Measurements from ENCODE around the gene BLOC1S1. TPM values are rescaled to one million over a fixed set of nuclear protein-coding genes. Genes with fewer than 3 reads are reported as not detected.

BLOC1S1 gene
- total RNA-seq, 1 experiment from 2014 or later: 87.3 TPM

DNA sequence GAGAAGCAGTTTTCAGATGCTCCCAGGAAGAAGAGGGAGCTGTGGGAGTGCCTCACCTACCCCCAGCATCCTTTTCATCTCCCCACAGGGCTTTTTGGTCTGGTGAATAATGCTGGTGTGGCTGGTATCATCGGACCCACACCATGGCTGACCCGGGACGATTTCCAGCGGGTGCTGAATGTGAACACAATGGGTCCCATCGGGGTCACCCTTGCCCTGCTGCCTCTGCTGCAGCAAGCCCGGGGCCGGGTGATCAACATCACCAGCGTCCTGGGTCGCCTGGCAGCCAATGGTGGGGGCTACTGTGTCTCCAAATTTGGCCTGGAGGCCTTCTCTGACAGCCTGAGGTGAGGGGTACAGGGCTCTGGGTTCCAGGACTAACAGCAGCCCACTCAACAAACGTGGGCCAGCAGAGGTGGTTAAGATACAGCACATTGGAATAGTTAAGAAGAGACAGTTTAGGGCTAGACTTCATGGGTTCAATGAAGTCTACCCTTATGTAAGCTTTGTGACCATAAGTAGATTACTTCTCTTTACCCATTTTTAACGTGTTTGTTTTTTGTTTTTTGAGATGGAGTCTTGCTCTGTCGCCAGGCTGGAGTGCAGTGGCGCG is 5.9 kb downstream of the BLOC1S1 start:
- H3K4me1 ChIP-seq (ENCODE audit: control insufficient read depth, insufficient read depth, low read length): peaks cover 35% of the 10 kb centered on the region
- peaks cover 8% of the 10 kb centered on the region for H3K36me3 ChIP-seq (ENCODE audit: control insufficient read depth, insufficient read depth, low read length)
- H3K9me3 ChIP-seq (ENCODE audit: control insufficient read depth, insufficient read depth, low read depth, low read length): no peaks in the 10 kb centered on the region
- intact Hi-C loops (cut with micrococcal nuclease; ENCODE audit: unreplicated experiment) (loop anchor here (2.0 to 10.0 kb wide), 3 partner anchors 41 to 527 kb away; a partner anchor contains a TSS), in situ Hi-C loops (cut with HindIII; ENCODE audit: low pct_unique_long_range_greater_than_20kb, low sequenced_read_pairs) (no loop called here)
- H3K27ac ChIP-seq (ENCODE audit: low read length): no peak overlapping the region
- CTCF ChIA-PET: interaction anchor here (0.6 to 1.2 kb wide), 2 partner anchors 40 to 63 kb away, joined by 3 to 9 read pairs; a partner anchor contains a TSS
- no peaks in the 10 kb centered on the region for H3K27me3 ChIP-seq (ENCODE audit: control insufficient read depth, insufficient read depth, low read length)
- POLR2A ChIA-PET: interaction anchor here (0.6 kb wide), 1 partner anchor 8 kb away, joined by 3 read pairs; no protein-coding TSS in a partner anchor
- BruUV-seq (replicated peaks): no TSS peak
- H3K4me3 ChIP-seq (ENCODE audit: low read depth in 2 of 2, low read length in 2 of 2): no peak overlapping the region
- no peak for DNase-seq (ENCODE audit: low read depth, low spot score)
- TF ChIP-seq TCF7L2 (IDR thresholded peaks at IDR 0.05; ENCODE audit: low read depth, low read length): no peak
- TF ChIP-seq, protein P1, sequence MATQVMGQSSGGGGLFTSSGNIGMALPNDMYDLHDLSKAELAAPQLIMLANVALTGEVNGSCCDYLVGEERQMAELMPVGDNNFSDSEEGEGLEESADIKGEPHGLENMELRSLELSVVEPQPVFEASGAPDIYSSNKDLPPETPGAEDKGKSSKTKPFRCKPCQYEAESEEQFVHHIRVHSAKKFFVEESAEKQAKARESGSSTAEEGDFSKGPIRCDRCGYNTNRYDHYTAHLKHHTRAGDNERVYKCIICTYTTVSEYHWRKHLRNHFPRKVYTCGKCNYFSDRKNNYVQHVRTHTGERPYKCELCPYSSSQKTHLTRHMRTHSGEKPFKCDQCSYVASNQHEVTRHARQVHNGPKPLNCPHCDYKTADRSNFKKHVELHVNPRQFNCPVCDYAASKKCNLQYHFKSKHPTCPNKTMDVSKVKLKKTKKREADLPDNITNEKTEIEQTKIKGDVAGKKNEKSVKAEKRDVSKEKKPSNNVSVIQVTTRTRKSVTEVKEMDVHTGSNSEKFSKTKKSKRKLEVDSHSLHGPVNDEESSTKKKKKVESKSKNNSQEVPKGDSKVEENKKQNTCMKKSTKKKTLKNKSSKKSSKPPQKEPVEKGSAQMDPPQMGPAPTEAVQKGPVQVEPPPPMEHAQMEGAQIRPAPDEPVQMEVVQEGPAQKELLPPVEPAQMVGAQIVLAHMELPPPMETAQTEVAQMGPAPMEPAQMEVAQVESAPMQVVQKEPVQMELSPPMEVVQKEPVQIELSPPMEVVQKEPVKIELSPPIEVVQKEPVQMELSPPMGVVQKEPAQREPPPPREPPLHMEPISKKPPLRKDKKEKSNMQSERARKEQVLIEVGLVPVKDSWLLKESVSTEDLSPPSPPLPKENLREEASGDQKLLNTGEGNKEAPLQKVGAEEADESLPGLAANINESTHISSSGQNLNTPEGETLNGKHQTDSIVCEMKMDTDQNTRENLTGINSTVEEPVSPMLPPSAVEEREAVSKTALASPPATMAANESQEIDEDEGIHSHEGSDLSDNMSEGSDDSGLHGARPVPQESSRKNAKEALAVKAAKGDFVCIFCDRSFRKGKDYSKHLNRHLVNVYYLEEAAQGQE (IDR thresholded peaks at IDR 0.05; ENCODE audit: insufficient read depth in 1 of 2, low read depth in 2 of 2, low read length in 1 of 2): no peak
- peak; percentile 18 for ATAC-seq

DNA sequence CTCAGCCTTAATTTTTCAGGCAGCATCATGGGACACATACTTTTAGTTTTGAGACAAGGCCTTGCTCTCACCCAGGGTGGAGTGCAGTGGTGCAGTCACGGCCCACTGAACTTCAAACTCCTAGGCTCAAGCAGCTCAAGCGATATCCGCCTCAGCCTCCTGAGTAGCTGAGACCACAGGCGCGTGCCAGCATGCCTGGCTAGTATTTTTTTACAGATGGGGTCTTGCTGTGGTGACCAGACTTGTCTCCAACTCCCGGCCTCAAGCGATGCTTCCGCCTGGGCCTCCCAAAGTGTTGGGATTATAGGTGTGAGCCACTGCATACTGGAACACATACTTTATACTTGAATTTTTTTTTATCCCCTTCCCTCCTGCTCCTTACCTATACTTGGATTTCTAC is 7.1 kb downstream of the BLOC1S1 start:
- TSS peak; percentile 23 for BruUV-seq (replicated peaks)
- Histone ChIP-seq H3K36me3 (ENCODE audit: control insufficient read depth, insufficient read depth, low read length) (peaks cover 8% of the 10 kb centered on the region), H3K9me3 (ENCODE audit: control insufficient read depth, insufficient read depth, low read depth, low read length) (no peaks in the 10 kb centered on the region), H3K27ac (ENCODE audit: low read length) (no peak overlapping the region), H3K4me1 (ENCODE audit: control insufficient read depth, insufficient read depth, low read length) (peaks cover 30% of the 10 kb centered on the region), H3K4me3 (ENCODE audit: low read depth in 2 of 2, low read length in 2 of 2) (no peak overlapping the region), H3K27me3 (ENCODE audit: control insufficient read depth, insufficient read depth, low read length) (no peaks in the 10 kb centered on the region)
- DNase-seq (ENCODE audit: low read depth, low spot score): no peak
- in situ Hi-C loops (cut with HindIII; ENCODE audit: low pct_unique_long_range_greater_than_20kb, low sequenced_read_pairs) (no loop called here), intact Hi-C loops (cut with micrococcal nuclease; ENCODE audit: unreplicated experiment) (loop anchor here (10.0 kb wide), 1 partner anchor 528 kb away; no protein-coding TSS in a partner anchor)
- CTCF ChIA-PET: interaction anchor here (1.3 kb wide), 1 partner anchor 41 kb away, joined by 5 read pairs; a partner anchor contains a TSS
- ATAC-seq: no peak
- POLR2A ChIA-PET: no interaction called here
- TF ChIP-seq SIN3A (IDR thresholded peaks at IDR 0.05; ENCODE audit: borderline replicate concordance, insufficient read depth, low read depth, low read length): no peak
- no peak for TF ChIP-seq TCF7L2 (IDR thresholded peaks at IDR 0.05; ENCODE audit: low read depth, low read length)
- no peak for TF ChIP-seq POLR2AphosphoS5 (IDR thresholded peaks at IDR 0.05; ENCODE audit: low read depth, low read length)
- TF ChIP-seq, protein P1 (IDR thresholded peaks at IDR 0.05; ENCODE audit: insufficient read depth in 1 of 2, low read depth in 2 of 2, low read length in 1 of 2): no peak
- TF ChIP-seq, protein P2, sequence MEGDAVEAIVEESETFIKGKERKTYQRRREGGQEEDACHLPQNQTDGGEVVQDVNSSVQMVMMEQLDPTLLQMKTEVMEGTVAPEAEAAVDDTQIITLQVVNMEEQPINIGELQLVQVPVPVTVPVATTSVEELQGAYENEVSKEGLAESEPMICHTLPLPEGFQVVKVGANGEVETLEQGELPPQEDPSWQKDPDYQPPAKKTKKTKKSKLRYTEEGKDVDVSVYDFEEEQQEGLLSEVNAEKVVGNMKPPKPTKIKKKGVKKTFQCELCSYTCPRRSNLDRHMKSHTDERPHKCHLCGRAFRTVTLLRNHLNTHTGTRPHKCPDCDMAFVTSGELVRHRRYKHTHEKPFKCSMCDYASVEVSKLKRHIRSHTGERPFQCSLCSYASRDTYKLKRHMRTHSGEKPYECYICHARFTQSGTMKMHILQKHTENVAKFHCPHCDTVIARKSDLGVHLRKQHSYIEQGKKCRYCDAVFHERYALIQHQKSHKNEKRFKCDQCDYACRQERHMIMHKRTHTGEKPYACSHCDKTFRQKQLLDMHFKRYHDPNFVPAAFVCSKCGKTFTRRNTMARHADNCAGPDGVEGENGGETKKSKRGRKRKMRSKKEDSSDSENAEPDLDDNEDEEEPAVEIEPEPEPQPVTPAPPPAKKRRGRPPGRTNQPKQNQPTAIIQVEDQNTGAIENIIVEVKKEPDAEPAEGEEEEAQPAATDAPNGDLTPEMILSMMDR (IDR thresholded peaks at IDR 0.05): no peak

Data from Panc1 (cell line).